ENCODE data around the gene CLCN5.

The CLCN5 gene

DNA sequence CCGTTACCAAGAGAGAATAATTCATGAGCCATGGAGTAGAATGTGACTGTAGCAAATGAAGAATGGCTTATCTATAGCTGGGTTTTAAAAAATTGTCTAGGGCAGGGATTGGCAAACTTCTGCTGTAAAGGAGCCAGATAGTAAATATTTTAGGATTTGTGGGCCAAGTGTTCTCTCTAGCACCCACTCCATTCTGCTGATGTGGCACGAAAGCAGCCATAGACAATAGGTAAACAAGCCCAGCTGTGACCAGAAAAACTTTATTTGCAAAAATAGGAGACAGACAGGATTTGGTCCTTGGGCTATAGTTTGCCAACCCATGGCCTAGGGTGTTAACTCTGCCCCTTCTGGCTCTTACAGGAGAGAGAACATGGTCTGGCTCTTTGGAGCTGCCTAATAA, 151.2 kb downstream of the CLCN5 start:
- in situ Hi-C loops (cut with MboI; ENCODE audit: low sequenced_read_pairs), result no loop called here

- in situ Hi-C loops (cut with MboI; ENCODE audit: low sequenced_read_pairs), result no loop called here
Measured at GRCh38 chrX:50075630-50076339, 153.4 kb downstream of the CLCN5 start.

- in situ Hi-C loops (cut with MboI; ENCODE audit: low sequenced_read_pairs), result no loop called here
Measured at GRCh38 chrX:50081282-50081889, 159.0 kb downstream of the CLCN5 start.

DNA sequence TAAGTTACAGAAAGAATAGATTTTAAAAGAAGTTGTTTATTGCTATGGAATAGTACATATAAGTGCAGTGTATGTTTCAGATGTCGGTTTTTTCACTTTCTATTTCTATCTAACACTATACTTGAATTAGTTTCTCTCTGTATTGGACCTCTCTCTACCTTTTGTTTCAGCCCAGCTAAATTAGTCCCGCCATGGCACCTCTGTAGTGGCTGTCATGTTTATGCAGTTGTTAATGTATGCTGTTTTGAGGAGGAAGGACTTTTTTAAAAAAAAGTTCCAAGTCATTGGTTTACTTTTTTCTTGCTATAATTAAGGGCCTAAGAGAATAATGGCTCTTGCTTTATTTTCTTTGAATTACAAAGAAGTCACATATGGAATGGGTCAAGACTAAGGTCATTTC, 160.3 kb downstream of the CLCN5 start:
- in situ Hi-C loops (cut with MboI; ENCODE audit: low sequenced_read_pairs), result no loop called here

- in situ Hi-C loops (cut with MboI; ENCODE audit: low sequenced_read_pairs), result no loop called here
Measured at GRCh38 chrX:50088645-50089044, 166.2 kb downstream of the CLCN5 start.

DNA sequence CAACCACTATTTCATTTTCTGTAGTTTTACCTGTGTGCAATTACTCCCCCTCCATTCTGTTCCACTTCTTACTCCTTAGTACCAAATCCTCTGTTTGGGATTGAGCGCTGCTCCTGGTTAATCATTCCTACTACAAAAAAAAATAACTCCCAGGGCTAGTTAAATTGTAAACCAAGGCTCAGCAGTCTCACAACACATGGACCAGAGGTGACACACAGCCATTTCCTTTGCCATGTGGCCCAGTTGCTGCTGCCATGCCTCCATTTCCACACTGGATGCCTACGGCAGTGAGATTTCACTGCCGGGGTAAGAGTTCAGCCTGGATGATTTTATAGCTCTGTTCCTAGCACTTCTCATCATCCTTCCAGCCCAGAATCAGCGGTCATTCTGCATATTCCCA, 171.2 kb downstream of the CLCN5 start:
- in situ Hi-C loops (cut with MboI; ENCODE audit: low sequenced_read_pairs), result no loop called here

DNA sequence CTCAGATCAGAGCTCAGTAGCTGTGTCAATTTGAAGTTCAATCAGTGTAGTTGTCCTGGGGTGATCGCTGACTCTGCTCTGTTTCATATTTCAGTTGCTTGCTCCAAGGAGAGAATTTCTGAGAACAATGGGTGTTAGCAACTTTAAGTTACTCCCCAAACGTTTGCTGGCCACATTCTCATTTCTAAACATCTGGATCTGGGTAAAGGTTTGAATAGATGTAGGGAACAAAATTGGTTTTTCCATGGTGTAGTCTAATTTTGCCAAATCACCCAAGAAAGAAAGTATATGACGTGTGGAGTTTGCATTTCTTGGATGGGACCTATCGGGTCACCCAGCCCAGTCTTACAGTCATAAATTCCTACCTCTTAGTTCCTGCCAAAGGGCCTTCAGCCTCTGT, 174.7 kb downstream of the CLCN5 start:
- in situ Hi-C loops (cut with MboI; ENCODE audit: low sequenced_read_pairs), result no loop called here

- in situ Hi-C loops (cut with MboI; ENCODE audit: low sequenced_read_pairs), result no loop called here
Measured at GRCh38 chrX:50098241-50098640, 175.8 kb downstream of the CLCN5 start.

- in situ Hi-C loops (cut with MboI; ENCODE audit: low sequenced_read_pairs), result no loop called here
Measured at GRCh38 chrX:50098749-50099148, 176.4 kb downstream of the CLCN5 start.

DNA sequence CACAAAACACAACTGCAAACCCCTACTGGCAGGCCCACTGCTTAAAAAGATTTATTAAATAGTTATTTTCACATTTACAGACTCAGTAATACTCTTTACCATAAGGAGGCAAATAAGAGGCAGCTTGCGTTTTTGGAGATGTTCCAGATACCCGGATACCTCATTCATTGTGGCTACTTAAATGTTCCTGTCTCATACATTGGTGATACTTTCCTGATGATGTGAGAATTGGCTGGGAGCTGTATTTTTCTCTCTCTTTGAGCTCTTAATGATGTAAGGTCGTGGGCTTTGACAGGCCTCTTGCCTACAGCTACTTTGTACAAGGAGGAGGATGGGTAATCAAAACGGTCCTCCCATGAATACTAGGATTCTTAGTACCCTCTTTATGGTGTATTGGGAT, 176.9 kb downstream of the CLCN5 start:
- in situ Hi-C loops (cut with MboI; ENCODE audit: low sequenced_read_pairs), result no loop called here

GRCh38 chrX:50100188-50100587, 177.8 kb downstream of the CLCN5 start:
- in situ Hi-C loops (cut with MboI; ENCODE audit: low sequenced_read_pairs), result no loop called here

GRCh38 chrX:50103176-50103575, 180.8 kb downstream of the CLCN5 start:
- in situ Hi-C loops (cut with MboI; ENCODE audit: low sequenced_read_pairs), result no loop called here

GRCh38 chrX:50103866-50104566, 181.6 kb downstream of the CLCN5 start:
- in situ Hi-C loops (cut with MboI; ENCODE audit: low sequenced_read_pairs), result no loop called here

- in situ Hi-C loops (cut with MboI; ENCODE audit: low sequenced_read_pairs), result no loop called here
Measured at GRCh38 chrX:50106051-50106675, 183.8 kb downstream of the CLCN5 start.

GRCh38 chrX:50107470-50107869, 185.1 kb downstream of the CLCN5 start:
- in situ Hi-C loops (cut with MboI; ENCODE audit: low sequenced_read_pairs), result no loop called here

DNA sequence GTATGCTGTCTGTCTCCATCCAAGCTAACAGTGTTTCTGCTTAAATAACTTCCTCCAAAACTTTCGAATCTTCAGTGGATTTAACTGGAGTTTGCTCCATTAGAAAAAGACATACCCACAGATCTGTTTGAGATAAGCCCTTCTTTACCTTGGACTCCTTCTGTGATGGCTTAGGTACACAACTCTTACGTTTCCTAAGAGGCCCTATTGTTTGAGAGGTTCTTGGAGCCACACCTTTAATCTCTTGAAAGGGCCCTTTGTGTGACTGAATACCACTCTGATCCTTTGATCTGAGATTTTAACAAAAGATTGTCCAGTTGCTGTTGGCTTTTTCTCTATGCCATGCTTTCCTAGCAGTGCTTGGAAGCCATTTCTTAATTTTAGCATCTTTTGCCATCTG, 185.9 kb downstream of the CLCN5 start:
- in situ Hi-C loops (cut with MboI; ENCODE audit: low sequenced_read_pairs), result no loop called here

GRCh38 chrX:50111742-50112141, 189.3 kb downstream of the CLCN5 start:
- in situ Hi-C loops (cut with MboI; ENCODE audit: low sequenced_read_pairs), result no loop called here

DNA sequence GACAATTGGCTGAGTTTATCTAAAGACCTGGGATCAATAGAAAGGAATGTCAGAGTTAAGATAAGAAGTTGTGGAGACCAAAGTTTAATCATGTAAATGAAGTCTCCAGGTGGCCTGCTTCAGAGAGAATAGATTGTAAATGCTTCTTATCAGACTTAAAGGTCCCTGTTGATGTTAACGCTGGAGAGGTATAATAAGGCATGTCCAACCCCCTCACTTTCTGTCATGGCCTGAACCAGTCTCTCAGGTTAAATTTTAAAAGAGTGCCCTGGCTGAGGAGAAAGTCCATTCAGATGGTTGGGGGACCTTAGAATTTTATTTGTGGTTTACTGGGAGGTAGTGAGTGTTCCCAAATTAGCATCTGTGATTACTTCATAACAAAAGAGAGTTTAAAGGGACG, 191.7 kb downstream of the CLCN5 start:
- in situ Hi-C loops (cut with MboI; ENCODE audit: low sequenced_read_pairs), result no loop called here

- in situ Hi-C loops (cut with MboI; ENCODE audit: low sequenced_read_pairs), result no loop called here
Measured at GRCh38 chrX:50115973-50116372, 193.6 kb downstream of the CLCN5 start.

- in situ Hi-C loops (cut with MboI; ENCODE audit: low sequenced_read_pairs), result no loop called here
Measured at GRCh38 chrX:50117476-50117875, 195.1 kb downstream of the CLCN5 start.

DNA sequence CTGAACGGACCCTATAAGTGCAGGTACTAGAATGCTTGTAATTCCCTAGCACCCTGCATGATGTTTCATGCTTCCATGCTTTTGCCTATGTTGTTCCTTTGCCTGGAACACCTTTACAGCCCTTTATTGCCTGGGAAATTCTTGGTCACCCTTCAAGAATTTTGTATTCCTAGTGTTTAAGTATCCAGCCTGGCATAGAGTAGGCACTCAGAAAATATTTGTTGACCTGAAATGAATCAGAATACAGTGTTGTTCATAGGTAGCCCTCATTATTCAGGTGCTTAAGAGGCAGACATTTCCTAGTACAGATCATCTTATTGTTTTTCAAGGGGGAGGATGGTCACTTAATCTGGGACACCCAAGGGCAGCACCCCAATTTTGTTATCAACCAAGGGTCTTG, 203.1 kb downstream of the CLCN5 start:
- in situ Hi-C loops (cut with MboI; ENCODE audit: low sequenced_read_pairs), result no loop called here

GRCh38 chrX:50147972-50148371, 225.6 kb downstream of the CLCN5 start:
- in situ Hi-C loops (cut with MboI; ENCODE audit: low sequenced_read_pairs), result no loop called here
